ENCODE measurements around the gene GRK2.

Gene GRK2

DNA sequence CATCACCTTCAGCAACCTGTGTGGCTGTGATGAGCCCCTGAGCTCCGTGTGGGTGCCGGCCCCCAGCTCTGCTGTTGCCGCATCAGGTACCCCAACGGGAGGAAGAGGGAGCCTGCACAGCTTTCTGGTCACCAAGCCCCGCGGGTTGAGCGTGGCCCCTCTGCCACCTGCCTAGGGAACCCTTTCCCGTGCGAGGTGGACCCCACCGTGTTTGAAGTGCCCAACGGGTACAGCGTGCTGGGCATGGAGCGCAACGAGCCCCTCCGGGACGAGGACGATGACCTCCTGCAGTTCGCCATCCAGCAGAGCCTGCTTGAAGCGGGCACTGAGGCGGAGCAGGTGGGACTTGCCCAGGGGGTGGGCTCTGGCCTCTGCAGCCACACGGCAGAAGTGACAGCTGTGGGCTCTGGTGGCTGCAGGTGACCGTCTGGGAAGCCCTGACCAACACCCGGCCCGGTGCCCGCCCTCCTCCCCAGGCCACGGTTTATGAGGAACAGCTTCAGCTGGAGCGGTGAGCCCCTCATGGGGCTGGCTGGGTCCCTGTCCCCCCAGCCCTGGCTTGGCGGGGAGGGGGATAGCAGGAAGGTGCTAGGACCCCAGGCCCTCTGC lies 35.1 kb downstream of the GRK2 start:
- no peak for DNase-seq

DNA sequence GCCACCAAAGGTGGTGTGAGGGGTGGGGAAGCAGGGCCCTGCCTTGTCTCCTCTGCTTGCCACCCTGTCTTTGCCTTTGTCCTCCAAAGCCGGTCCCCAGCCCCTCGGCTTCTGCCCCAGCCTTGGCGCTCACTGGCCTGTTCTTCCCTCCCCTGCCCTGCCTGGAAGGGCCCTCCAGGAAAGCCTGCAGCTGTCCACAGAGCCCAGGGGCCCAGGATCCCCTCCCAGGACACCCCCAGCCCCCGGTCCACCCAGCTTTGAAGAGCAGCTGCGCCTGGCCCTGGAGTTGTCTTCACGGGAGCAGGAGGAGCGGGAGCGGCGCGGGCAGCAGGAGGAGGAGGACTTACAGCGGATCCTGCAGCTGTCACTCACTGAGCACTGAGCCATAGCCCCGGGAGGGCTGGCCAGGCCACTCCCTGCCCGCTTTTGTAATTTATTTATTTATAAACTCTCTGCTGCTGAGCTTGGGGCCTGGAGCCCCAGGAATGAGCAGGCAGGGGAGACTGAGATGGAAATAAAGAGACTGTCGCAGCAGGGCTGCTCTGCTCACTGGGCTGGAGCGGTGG lies 35.8 kb downstream of the GRK2 start:
- no peak for DNase-seq

DNA sequence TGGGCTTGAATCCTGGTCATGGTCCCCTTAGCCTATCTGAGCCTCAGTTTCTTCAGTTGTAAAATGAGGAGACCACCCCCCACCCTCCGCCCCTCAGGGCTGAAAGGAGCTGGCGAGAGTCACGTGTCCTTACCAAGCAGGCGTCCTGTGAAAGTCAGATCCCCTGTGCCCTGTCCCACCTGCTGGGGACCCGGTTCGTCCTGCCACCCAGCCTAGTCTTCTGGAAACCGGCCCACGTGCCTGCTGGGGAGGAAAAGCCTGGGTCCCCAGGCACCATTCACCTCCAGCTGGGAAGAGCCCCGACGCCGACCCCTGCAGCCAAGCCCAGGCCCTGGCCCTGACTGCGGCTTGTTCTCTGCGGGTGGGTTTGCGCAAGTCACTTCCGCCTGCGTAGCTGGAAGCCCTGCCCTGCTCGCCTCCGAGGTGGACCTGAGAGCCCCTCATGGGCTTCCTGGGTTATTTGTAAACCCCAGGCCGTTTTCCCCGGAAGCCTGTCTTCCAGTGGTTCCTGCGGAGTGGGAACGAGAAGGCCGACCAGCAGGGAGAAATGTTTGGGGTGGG lies 36.4 kb downstream of the GRK2 start:
- DNase-seq, result peak; percentile 44 to 55

DNA sequence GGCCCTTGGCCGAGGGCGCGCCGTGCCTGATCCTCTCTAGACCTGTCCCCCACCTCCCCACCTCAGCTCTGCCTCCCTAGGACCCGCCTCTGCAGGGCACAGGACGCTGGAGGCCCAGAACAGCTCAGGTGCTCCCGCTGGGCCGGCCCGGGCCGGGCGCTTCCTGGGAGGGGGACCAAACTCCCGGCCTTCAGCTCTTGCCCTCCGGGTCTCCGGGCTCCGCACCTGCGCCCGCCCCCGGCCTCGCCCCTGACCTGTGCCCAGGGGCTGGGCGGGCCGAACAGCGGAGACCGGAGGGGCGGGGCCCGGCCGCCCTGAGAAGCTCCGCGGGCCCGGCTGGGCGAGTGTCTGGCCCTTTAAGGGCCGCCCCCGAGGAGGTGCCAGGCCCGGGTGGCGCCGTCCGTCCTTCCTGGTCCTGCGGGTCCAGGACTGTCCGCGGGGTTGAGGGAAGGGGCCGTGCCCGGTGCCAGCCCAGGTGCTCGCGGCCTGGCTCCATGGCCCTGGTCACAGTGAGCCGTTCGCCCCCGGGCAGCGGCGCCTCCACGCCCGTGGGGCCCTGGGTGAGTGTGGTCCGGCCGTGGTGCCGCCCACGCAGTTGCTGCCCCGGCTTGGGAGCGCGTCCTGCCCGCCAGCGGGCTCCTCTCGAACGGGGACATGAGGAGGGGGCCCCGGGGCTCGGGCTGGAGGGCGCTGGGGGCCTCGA lies 37.0 kb downstream of the GRK2 start, which contains the start of gene SSH3:
Gene SSH3, plus strand, starts transcription at position 399 of the 703 bp plus-strand sequence. Its CDS starts 96 bp downstream, at position 495.
- DNase-seq, result peak; percentile 52 to 55

DNA sequence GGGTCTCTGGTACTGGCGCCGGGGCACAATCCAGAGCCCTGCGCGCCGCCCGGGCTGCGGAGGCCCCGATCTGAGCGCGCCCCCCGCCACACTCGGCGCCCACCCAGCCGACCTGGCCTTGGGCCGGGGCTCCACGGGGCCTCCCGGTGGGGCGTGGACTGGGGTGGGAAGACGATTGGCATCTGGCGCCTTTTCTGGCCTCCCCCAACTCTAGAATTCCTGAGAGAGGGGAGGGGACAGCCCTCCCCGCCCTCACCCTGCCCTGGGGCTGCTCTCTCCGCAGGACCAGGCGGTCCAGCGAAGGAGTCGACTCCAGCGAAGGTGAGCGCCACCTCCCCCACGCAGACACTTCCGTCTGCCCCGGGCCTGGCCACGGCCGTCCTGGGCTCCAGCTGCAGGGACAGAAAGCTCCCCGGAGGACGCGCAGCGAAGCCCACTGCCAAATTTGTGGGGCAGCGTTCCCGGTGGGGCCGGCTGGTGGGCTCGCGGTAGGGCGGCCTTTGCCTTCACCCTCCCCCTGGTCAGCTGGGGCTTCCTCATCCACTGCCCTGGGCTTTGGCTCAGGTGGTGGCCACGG lies 37.6 kb downstream of the GRK2 start:
- no peak for DNase-seq

DNA sequence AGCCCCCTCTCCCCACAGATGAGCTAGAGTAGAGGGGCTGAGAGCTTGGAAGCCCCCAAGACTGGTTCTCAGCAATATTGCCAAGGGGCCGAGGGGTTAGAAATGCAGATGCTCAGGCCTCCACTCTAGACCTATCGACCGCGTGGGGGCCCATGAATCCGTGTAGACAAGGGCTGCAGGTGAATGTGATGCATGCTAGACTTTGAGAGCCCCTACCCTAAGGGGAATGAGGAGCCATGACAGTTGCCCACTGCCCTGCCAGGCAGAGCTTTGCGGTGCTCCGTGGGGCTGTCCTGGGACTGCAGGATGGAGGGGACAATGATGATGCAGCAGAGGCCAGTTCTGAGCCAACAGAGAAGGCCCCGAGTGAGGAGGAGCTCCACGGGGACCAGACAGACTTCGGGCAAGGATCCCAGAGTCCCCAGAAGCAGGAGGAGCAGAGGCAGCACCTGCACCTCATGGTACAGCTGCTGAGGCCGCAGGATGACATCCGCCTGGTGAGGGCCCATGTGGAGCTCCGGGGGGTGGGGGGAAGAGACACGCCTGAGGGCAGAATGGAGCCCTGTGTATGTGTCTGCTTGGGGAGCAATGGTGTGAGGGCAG lies 38.3 kb downstream of the GRK2 start:
- no peak for DNase-seq

DNA sequence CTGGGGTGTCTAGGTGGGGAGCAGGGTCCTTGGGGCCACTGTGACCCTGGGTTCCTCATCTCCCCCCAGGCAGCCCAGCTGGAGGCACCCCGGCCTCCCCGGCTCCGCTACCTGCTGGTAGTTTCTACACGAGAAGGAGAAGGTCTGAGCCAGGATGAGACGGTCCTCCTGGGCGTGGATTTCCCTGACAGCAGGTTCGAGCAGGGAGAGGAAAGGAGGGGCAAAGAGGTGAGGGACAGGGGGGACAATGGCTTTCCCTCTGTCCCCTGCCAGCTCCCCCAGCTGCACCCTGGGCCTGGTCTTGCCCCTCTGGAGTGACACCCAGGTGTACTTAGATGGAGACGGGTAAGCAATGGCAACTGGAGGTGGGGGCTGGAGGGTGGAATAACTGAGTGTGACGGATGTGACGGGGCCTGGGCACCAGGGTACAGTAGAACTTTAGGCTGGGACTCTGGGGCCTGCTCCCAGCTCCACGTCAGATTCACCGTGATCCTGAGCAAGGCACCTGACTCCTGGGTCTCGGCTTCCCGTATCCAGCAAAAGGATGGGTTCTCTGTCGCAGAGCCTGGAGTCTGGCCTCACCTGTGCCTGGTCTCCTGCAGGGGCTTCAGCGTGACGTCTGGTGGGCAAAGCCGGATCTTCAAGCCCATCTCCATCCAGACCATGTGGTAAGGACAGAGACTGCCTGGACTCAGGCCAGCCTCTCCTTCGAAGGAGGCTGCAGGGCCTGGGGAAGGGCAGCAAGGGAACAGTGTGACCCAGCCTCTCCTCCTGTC lies 40.7 kb downstream of the GRK2 start:
- DNase-seq, result no peak

DNA sequence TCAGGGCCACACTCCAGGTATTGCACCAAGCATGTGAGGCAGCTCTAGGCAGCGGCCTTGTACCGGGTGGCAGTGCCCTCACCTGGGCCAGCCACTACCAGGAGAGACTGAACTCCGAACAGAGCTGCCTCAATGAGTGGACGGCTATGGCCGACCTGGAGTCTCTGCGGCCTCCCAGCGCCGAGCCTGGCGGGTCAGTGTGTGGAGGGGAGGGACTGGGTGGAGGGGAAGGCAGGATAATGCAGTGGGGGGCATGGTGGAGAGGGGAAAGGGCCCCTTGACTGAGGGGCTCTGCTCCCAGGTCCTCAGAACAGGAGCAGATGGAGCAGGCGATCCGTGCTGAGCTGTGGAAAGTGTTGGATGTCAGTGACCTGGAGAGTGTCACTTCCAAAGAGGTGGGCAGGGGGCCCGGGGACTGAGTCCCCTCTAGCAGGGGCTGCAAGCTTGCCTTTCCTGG lies 41.3 kb downstream of the GRK2 start:
- DNase-seq, result no peak

DNA sequence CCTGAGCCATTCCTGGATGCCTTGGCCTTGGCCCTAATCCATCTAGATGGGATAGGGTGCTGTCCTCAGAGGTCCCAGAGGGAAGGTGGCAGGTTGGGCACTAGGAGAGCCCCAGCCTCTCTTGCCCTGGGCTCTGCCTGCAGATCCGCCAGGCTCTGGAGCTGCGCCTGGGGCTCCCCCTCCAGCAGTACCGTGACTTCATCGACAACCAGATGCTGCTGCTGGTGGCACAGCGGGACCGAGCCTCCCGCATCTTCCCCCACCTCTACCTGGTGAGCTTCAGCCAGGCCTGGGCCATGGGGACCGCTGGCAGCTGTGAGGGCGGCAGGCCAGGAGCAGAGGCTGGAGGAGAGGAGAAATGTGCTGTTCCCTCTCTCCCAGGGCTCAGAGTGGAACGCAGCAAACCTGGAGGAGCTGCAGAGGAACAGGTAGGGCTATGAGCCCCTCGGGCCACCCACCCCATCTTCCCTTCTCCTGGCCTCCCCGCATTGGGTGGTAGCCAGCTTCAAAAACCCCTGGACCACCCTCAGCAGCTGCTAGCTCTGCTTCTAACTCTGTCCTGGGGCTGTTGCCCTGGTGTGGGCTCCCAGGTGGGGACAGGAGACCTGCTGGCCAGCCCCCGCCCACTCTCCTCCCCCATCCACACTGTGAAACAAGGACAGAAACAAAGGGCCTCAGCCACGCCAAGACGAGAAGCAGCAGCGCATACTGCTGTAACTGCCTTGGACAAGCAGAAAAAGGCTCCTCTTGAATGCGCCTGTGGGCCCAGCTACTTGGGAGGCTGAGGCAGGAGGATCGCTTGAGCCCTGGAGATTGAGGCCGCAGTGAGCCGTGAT lies 42.0 kb downstream of the GRK2 start:
- no peak for DNase-seq

DNA sequence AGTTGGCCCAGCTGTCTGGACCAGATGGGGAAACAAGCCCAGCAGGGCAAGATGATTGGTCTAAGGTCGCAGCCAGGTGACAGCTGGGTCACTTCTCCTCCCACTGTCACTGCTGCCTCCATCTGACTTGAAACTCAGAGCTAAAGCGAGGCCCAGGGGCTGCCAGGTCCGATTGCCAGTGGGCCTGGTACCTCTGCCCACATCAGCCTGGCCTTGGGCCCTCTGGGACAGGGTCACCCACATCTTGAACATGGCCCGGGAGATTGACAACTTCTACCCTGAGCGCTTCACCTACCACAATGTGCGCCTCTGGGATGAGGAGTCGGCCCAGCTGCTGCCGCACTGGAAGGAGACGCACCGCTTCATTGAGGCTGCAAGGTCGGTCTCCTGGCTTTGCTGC lies 42.9 kb downstream of the GRK2 start:
- no peak for DNase-seq

DNA sequence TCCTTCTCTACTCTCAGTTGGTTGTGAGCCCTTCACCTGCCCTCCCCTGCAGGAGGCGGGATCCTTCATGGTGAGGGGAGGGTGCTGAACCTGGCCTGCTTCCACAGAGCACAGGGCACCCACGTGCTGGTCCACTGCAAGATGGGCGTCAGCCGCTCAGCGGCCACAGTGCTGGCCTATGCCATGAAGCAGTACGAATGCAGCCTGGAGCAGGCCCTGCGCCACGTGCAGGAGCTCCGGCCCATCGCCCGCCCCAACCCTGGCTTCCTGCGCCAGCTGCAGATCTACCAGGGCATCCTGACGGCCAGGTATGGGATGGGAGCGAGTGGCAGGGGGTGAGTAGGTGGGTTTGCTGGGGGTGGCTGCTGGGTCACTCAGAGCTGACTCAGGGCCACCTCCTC lies 43.4 kb downstream of the GRK2 start:
- no peak for DNase-seq

DNA sequence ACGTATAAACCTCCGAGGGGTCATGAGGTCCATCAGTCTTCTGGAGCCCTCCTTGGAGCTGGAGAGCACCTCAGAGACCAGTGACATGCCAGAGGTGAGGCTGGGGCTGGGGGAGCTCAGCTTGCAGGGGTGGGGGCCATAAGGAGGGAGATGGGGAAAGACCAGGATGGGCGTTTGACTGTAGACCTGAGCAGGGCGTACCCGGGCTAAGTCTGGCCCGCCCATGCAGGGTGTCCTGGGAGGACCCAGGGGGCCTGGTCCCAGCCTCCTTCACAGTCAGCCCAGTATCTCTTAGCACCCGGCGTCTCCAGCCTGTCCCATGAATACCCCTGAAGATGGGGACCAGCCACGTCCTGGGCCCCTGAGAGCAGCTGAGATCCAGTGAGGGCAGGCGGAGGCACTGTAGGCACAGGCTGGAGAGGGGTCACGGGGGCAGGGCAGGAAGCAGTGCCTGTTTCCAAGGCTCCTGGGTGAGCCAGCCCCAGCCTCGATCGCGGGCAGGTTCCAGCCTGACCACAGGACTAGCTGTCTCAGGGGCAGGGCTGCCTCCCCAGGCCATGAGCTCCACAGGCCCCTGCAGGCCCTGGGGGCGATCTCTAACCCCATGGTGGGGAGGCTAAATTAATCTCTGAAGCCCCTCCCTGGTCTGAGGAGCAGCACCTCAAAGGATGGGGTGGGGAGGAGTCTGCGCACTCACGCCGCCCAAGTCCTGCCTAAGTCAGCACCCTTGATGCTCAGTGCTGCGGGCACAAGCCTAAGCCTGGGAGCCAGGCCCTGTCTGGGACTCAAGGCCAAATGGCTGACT lies 44.2 kb downstream of the GRK2 start:
- no peak for DNase-seq

DNA sequence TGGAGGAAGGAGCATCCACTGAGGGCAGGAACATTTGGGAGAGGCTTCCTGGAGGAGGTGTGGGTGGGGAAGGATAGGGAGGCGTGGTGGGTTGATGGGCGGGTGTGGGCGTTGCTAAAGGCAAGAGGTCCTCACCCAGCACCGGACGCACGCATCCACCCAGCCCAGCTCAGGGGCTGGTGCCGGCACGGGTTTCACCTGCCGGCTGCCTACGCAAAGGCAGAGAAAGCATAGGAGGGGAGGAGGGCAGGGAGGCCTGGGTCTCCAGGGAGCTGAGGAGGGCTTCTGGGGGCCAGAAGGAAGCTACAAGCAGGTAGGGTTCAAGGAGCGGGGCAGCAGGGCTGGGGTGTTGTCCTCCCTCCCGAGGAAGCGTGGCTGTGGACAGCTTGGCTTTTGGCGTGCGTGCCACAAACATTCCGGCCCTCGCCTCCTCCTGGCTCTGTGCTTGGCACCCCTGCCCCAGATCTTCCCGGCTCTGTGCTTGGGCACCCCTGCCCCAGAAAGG lies 44.8 kb downstream of the GRK2 start:
- no peak for DNase-seq

DNA sequence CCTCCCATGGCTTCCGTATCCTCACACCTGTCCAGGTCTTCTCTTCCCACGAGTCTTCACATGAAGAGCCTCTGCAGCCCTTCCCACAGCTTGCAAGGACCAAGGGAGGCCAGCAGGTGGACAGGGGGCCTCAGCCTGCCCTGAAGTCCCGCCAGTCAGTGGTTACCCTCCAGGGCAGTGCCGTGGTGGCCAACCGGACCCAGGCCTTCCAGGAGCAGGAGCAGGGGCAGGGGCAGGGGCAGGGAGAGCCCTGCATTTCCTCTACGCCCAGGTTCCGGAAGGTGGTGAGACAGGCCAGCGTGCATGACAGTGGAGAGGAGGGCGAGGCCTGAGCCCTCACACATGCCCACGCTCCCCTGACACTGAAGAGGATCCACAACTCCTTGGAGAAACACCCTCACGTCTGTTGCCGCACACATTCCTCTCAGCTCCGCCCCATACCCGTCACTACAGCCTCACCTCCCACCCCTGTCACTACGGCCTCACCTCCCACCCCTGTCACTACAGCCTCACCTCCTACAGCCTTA lies 45.3 kb downstream of the GRK2 start:
- no peak for DNase-seq

DNA sequence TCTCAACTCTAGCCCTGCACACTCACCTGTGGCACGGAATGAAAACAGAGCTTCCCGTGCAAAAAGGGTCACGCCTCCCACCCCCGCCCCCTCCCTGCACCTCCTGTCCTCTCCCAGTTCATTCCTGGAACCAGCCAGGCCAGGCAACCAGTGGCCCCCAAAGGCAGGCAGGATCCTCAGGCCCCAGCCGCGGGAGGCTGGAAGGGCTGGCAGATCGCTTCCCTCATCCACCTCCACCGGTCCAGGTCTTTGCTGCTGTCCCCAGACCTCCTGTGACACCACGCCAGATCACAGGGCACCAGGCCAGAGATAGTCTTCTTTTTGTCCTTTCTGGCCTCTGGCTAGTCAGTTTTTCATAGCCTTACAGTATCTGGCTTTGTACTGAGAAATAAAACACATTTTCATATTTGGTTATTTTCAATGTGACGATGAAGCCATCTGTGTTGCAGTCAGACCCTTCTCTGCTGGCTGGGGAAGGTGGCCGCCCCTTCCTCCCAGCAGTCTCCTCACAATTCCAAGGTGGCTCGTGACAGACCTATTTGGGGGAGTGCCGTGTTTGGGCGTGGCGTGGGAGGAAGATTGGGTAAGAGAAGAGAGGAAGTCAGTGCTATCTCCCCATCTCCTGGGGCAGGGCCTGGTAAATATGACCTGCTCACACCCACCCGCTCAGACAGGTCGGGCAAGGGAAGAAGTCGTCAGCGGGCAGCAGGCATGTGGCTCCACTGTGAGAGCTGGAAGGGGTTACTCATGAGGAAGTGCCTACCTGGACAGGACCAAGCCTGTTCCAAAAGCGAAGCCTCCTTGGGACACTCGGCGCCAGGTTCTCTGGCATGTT lies 46.1 kb downstream of the GRK2 start:
- DNase-seq, result no peak

DNA sequence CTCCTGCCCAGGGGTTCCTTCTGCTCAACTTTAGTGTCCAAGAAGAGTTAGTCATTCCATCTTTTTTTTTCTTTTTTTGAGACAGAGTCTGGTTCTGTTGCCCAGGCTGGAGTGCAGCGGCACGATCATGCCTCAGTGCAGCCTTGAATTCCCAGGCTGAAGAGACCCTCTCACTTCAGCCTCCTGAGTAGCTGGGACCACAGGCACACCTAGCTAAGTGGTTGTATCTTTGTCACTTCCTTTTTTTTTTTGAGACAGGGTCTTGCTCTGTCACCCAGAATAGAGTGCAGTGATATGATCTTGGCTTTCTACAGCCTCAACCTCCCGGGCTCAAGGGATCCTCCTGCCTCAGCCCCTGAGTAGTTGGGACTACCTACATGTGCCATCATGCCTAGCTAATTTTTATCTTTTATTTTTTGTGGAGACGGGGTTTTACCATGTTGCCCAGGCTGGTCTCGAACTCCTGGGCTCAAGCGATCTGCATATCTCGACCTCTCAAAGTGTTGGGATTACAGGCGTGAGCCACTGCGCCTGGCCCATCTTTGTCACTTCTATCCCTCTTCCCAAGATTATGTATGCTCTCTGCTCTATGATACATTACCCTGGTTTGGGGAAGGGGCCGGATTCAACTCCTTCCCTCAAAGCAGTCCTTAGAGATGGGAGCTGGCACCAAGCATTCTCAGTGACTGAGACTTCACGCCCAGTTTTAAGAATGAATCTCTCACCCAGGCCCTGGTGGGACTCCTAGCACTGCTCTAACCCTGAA lies 47.0 kb downstream of the GRK2 start:
- DNase-seq, result no peak

DNA sequence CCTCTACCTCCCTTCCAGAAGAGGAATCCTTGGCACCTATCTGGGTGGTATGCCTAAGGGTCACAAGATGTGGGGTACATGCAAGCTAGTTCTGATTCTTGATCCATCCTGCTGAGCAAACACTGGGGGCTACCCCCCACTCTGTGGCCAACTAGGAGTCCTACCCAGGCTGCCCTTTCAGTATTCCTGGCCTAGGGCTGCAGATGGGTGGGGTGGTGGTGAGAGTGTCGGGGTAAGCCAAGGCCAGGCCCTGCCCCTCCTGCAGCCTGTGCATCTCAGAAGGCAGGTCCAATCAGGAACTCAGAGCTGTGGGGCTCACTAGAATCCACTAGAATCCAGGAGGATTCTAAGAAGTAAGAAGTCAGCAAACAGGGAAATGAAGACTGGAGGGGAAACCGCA lies 47.9 kb downstream of the GRK2 start:
- DNase-seq, result no peak

DNA sequence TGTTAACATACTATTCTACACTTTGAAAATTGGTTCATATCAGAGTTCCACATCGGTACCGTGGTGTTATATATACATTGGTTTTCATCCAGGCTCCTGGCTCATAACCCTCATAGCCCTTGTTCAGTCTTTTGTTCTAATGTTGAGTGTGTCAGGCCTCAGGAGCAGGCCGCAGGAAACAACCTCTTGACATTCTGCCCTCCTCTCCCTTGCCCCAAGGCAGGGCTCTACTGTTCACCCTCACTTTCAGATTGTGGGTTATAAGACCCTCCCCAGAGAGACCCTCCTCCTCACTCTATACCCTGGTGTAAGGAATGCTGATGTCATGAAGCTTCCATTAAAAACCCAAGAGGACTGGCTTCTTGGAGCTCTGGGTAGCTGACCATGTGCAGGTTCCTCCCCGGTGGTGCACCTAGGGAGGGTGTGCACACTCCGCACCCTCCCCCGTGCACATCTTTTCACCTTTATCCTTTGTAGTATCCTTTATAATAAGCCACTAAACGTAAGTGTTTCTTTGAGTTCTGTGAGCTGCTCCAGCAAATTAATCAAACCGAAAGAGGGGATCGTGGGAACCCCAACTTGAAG lies 49.1 kb downstream of the GRK2 start:
- DNase-seq, result no peak
